Activated CD4-positive, CD25-positive, alpha-beta regulatory T cell treated with anti-CD3 and anti-CD28 coated beads, Interleukin-2, amount 50 U/mL, for 16 hours (primary cell): ENCODE data around the gene CCDC57.
A peak's percentile ranks its signal among the peaks of the same experiment; 100 is the strongest.
"Not testable (repeated sequence)": the region's sequence is repeated elsewhere in the genome, so short reads cannot be mapped to it uniquely, and the experiment has no call there.

Source experiments
- DNase-seq: peaks from one replicate; pipeline ENCODE4 v3.0.0-alpha.2; 2020; ENCODE audit warnings: low read depth, low spot score

CCDC57 gene

GRCh38 chr17:82223517-82223916 lies 10.9 kb upstream of the CCDC57 start:
- DNase-seq = no peak

GRCh38 chr17:82222816-82223215 lies 10.2 kb upstream of the CCDC57 start:
- no peak for DNase-seq

GRCh38 chr17:82221341-82221902 lies 8.8 kb upstream of the CCDC57 start:
- no peak for DNase-seq

GRCh38 chr17:82219753-82220709 lies 7.4 kb upstream of the CCDC57 start:
- DNase-seq = no peak

GRCh38 chr17:82219083-82219482 lies 6.4 kb upstream of the CCDC57 start:
- DNase-seq = no peak

- no peak for DNase-seq
Measured at GRCh38 chr17:82218349-82219075, 5.9 kb upstream of the CCDC57 start.

GRCh38 chr17:82217530-82218204 lies 5.0 kb upstream of the CCDC57 start:
- no peak for DNase-seq

- no peak for DNase-seq
Measured at GRCh38 chr17:82217120-82217529, 4.5 kb upstream of the CCDC57 start.

- DNase-seq = no peak
Measured at GRCh38 chr17:82216301-82217119, 3.9 kb upstream of the CCDC57 start.

- no peak for DNase-seq
Measured at GRCh38 chr17:82215972-82216300, 3.3 kb upstream of the CCDC57 start.

GRCh38 chr17:82215095-82215971 lies 2.7 kb upstream of the CCDC57 start:
- DNase-seq = no peak

- no peak for DNase-seq
Measured at GRCh38 chr17:82214012-82214628, 1.5 kb upstream of the CCDC57 start.

- peak; percentile 40 for DNase-seq
Measured at GRCh38 chr17:82213251-82214011, 789 bp upstream of the CCDC57 start.

- not testable (repeated sequence) for DNase-seq
Measured at GRCh38 chr17:82210655-82211054, 2.0 kb downstream of the CCDC57 start.

GRCh38 chr17:82205720-82206508 lies 6.7 kb downstream of the CCDC57 start:
- DNase-seq = peak; percentile 58

- DNase-seq = no peak
Measured at GRCh38 chr17:82204831-82205719, 7.6 kb downstream of the CCDC57 start.

- DNase-seq = no peak
Measured at GRCh38 chr17:82203920-82204319, 8.7 kb downstream of the CCDC57 start.
